HG02623 (cell line): ENCODE results near the gene UVRAG.

Experiments
- ATAC-seq: cut with Tn5 transposase; IDR thresholded peaks from one replicate; pipeline ENCODE4 v1.9.1; 2021; ENCODE audit warnings: moderate library complexity; ENCODE audit not compliant: unreplicated experiment

The UVRAG gene

DNA sequence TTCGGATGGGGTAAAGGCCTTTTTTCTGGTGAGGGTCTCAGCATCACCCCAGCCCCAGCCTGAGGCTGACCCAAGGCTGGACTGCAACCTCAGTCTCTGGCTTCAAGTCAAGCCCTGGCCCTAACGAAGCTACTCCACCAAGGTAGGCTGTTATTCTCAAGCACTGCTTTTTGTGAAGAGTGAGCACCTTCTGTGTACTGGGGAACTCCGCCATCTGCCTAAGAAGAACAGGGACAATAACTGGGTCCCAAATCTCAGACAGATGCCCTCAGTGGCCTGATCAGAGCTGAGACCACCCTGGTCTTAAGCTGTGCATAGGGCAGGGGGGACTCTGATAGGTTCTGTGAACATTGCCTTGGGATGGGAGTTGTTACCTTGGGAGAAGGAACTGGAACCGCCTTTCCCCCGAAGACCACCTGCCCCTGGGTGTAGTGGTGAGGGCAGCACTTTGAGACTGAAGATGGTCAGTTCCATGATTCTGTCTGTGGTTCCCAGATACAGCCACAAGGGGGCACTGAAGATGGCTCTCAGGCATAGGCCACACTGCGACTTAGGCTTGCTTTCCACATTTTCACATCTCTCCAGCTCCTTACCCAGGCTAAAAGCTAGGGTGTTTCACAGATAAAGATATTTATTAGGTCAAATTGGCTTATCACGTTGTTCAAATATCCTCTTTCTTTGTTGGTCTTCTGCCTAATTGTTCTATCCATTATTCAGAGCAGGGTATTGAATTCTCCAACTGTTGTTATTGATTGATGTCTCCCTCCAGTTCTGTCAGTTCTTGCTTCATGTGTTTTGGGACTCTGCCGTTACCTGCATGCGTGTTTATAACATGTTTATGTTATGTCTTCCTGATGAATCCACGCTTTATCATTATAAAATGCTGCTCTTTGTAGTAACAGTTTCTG is 11.8 kb upstream of the UVRAG start:
- no peak for ATAC-seq

- no peak for ATAC-seq
Observed at GRCh38 chr11:75809111-75809510, 5.9 kb upstream of the UVRAG start.

GRCh38 chr11:75809991-75810390 is 5.0 kb upstream of the UVRAG start:
- no peak for ATAC-seq

GRCh38 chr11:75810637-75811390 is 4.2 kb upstream of the UVRAG start:
- ATAC-seq, result no peak

DNA sequence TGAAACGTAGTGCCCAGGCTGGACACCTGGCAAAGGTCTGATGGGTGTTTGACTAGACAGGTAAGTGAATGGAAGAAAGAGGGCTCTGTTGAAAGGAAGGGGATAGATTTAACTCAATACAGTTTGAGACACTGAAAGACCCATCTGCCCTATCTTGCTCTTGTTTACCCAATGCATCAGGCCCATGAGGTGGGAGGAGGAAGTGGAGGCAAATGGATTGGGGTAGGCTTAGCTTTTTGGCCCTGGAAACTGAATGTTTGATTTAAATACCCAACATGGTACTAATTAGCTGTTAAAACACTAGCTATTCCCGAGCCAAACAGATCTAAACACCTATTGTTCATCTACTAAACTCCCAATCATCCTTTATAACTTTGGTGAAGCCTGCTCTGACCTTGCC is 3.5 kb upstream of the UVRAG start:
- no peak for ATAC-seq

DNA sequence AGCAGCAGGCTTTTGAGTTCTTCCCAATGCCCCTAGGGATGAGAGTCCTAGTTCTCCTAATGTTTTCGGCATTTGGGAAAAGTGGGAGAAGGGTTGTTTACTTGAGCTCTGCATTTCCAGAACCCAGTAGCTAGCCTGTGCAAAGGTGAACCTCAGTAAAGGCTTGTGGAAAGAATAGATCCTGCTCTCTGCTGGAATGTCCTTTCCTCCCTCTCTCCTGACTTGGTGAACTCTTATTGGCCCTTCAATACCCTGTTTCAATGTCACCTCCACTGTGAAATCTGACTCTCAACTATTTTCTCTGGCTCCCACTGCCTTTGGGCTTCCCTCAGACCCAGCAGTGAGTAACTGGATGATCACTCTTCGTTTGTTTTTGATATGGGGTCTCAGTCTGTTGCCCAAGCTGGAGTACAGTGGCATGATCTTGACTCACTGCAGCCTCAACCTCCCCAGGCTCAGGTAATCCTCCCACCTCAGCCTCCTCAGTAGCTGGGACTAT is 2.4 kb upstream of the UVRAG start:
- ATAC-seq, result no peak

DNA sequence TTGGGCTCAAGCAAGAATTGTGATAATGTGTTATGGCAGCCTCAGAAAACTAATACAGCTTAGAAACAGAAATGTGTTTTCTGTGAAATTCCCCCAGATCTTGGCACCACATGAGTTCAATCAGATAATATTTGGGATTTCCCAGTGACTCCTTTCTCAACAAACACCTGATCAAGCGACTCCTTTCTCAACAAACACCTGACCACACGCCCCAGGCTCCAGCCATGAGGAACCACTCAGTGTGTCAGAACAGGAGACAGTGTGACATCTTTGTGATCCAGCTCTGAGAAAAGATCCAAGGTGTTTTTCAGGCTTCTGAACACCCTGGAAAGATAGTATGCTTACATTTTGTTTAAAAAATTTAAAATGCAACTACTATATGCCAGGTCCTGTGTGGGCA is 1.9 kb upstream of the UVRAG start:
- no peak for ATAC-seq

GRCh38 chr11:75813622-75814039 is 1.4 kb upstream of the UVRAG start:
- no peak for ATAC-seq

GRCh38 chr11:75814363-75814676 is 690 bp upstream of the UVRAG start:
- peak; percentile 16 for ATAC-seq

GRCh38 chr11:75815345-75816168 is 547 bp downstream of the UVRAG start:
- ATAC-seq, result peak; percentile 15

DNA sequence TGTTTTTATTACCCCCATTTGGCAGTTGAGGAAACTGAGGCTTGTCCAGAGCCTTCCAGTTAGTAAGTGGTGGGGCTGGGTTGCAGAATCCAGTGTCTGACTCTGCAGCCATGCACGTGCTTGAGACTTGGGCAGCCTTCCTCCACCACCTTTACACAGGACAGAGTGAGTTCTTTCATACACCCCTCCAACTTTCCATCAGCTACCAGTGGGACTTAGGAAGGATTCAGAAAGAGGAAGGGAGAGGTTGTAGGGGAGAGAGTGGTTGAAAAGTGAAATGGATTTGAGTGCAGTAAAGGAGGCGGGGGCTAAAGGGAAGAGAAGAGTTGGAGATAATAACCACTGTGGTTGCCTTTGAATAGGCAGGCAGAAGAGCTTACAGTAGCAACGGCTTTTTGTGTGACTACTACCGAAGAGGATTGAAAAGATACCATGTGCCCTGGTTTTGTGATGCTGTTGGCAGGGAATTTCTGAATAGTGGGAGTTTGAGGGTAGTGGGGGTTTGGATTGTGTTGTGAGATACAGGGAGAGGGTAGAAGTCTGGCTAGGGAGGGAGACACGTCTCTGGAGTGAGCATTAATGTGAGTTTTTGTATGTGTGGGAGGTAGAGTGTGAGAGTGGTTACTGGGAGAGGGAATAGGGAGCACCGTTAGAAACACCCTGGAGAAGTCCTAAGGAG is 1.7 kb downstream of the UVRAG start:
- ATAC-seq, result no peak

DNA sequence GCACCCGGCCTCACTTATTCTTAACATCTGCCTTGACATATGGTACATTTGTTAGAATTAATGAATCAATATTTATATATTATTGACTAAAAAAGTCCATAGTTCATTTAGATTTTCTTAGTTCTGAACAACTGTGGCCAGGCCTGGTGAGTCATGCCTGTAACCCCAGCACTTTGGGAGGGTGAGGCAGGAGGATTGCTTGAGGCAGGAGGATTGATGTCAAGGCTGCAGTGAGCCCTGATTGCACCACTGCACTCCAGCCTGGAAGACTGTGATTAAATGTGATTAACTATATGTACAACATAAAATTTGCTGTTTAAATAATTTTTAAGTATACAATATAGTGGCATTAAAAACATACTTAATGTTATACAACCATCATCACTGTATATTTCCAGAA is 5.6 kb downstream of the UVRAG start:
- no peak for ATAC-seq

- ATAC-seq, result no peak
Observed at GRCh38 chr11:75821202-75821601, 6.2 kb downstream of the UVRAG start.

DNA sequence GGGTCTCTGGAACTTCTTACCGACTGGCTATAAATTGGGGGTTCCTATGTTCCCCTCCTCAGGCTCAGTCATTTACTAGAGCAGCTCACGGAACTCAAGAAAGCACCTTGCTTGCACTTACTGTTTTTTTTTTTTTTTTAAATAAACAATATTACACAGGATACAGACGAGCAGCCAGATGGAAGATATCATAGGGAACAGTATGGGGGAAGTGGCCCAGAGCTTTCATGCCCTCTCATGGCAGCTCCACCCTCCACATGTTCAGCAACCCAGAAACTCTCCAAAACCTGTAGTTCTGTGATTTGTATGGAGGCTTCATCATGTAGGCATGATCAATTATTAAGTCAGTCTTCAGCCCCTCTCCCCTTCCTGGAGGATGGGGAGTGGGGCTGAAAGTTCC is 7.5 kb downstream of the UVRAG start:
- ATAC-seq, result no peak

DNA sequence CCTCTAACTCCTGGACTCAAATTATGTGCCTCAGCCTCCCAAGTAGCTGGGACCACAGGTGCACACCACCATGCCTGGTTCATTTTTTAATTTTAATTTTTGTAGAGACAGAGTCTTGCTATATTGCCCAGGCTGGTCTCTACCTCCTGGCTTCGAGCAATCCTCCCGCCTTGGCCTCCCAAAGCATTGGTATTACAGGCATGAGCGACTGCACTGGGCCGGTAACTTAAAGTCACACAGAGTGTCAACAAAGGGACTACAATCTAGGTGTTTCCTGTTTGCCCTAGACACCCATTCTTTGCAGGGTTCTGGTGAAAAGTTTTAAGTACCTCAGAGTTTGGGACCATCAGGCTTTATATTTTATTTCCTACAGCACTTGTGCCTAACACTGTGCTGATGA is 8.4 kb downstream of the UVRAG start:
- ATAC-seq, result no peak

GRCh38 chr11:75823946-75824345 is 8.9 kb downstream of the UVRAG start:
- ATAC-seq, result no peak

DNA sequence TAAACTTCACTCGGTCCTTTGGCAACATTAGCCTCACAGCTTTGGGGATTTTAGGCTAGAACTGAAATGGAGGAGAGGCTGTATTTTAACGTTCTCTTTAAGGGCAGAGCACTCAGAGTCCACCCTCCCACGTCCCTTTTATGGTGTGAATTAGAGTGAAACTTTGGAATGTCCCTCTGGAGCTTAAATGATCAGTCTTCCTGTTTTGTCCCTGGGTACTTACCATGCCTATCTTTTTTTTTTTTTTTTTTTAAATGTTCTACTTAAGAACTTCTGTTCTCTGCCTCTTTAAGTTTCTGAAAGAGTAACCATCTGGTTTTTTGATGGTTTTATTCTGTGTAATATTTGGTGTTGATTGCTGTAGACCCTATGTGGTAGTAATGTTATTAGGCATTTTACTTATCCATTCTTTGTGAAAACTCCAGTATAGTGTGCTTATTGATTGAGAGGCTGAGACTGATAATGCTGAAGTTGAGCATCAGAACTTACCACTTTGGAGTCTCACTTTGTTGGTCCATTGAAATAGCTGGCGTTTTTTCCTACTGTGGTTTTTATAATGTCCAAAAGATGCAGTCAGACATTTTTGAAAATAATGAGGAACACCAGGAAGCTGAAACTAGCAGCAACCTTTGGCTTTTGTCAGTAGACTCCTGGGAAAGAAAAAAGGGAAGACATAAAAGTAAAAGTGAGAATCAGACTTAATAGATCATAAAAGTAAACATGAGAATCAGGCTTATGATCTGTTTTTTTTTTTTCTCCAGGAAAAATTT is 11.6 kb downstream of the UVRAG start:
- no peak for ATAC-seq

GRCh38 chr11:75827562-75827961 is 12.6 kb downstream of the UVRAG start:
- no peak for ATAC-seq

- no peak for ATAC-seq
Observed at GRCh38 chr11:75831915-75832502, 17.0 kb downstream of the UVRAG start.

DNA sequence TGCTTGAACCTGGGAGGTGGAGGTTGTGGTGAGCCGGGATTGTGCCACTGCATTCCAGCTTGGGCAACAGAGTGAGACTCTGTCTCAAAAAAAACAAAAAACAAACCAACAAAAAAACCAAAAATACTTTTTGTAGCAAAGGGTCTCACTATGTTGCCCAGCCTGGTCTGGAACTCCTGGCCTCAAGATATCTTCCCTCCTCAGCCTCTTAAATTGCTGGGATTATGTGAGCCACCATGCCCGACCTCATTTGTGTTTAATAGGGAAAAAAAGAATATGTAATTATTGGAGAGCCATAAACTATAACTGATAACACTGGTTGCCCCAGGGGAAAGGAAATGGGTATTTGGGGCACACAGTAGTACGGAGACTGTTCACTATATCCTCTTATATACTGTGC is 19.7 kb downstream of the UVRAG start:
- ATAC-seq, result no peak
